T-helper 2 cell treated with Interferon-gamma antibody and Interleukin-4, amounts not matched to agents 100 ng/mL and 5 ng/mL, for 36 hours (primary cell): ENCODE measurements around the gene RPL6. TPM values are rescaled to one million over a fixed set of nuclear protein-coding genes. Genes with fewer than 3 reads are reported as not detected.
"Not testable (repeated sequence)": the region's sequence is repeated elsewhere in the genome, so short reads cannot be mapped to it uniquely, and the experiment has no call there.

Experiments used
- intact Hi-C: fragments of 100-400 bp; cut with micrococcal nuclease; formaldehyde crosslinking; loops from one replicate; pipeline ENCODE4 v1.15.1; 2023
- total RNA-seq: library from RNA; stranded (reverse); gene quantifications from 2 replicates; pipeline ENCODE4 v1.2.3, GENCODE V29; 2022

The RPL6 gene
- total RNA-seq, result 1,174 and 1,185 TPM in 2 replicates

DNA sequence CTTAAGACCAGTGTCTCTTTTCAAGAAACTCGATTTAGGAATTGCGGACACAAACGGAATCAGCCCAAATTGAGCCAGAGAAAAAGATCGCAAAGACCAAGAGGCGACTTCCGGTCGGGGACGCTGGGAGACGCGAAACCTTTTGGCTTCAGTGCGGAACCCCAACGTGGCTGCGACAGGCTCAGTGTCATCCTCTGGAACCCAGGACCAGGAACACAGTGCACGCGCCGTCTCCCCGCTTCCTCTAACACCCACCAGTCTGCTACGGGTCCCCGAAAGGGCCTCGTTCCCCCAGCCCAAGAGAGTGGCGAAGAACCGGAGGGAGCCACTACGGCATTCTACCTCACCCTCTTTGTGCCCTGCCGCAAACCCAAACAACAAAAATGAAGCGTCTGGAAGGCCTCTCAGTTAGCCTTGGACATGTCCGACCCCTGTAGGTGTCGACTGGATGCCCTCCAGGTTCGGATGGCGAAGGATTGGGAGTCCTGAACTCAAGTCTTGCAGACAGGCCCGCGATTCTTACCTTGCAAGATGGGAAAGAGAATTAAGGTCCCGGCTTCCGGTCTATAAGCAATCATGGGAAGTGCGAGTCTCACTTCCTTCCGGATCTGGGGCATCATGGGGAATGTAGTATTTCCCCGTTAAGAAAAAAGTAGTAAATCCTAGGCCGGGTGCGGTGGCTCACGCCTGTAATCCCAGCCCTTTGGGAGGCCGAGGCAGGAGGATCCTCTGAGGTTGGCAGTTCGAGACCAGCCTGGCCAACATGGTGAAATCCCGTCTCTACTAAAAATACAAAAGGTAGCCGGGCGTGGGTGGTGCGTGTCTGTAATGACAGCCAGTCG, at the start of gene RPL6:
Gene RPL6, minus strand, starts transcription at position 542 of the 842 bp plus-strand sequence. CDS start 949 bp downstream, outside the sequence.
- intact Hi-C loops, result loop anchor here (1.0 to 10.0 kb wide), 6 partner anchors 9 to 804 kb away; partner anchors contain the start of genes ERP29, HECTD4, PTPN11 and TMEM116

DNA sequence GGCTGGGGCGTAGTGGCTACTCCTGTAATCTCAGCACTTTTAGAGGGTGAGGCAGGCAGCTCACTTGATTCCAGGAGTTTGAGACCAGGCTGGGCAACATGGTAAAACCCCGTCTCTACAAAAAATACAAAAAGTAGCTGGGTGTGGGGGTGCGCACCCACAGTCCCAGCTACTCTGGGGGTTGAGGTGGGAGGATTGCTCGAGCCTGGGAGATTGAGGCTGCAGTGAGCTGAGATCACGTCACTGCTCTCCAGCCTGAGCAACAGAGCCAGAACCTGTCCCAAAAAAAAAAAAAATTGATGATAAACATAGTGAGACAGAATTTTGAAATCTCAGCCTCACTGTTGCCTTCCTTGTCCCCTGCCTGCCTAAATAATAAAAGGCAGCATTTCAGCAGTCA, 49.3 kb upstream of the RPL6 start:
- intact Hi-C loops, result no loop called here

DNA sequence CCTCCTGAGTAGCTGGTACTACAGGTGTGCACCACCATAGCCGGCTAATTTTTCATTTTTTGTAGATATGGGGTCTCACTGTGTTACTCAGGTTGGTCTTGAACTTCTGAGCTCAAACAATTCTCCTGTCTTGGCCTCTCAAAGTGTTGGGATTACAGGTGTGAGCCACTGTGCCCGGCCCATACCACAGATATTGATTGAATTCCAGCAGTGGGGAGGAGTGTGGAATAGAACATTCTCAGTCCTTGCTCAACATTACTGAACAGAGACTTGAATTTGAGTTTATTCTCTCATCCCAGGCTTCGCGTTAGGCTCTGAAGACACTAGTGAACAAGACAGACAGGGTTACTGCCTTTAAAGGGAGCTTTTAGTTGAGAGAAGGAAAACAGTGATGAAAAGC, 48.9 kb upstream of the RPL6 start:
- intact Hi-C loops, result no loop called here

GRCh38 chr12:112457142-112457541, 47.7 kb upstream of the RPL6 start:
- intact Hi-C loops, result not testable (repeated sequence)

DNA sequence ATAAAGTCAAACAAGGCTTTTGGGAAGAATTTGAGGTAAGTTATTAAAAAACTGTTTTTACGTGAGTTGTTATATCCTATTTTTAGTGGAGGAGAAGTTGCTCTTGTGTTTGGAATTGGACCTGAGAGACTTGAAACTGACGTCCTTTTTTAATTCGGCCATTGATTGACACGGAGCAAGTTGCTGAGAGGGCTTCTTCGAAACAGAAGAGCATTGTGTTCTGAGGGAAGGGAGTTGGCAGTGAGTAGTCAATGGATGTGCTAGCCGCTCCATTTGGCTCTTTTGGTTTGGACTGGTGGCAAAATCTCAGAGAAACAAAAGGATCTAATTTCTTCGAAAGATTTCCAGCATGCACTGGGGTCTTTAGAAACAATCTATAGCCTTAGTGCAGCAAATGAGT, 46.6 kb upstream of the RPL6 start:
- intact Hi-C loops, result no loop called here

DNA sequence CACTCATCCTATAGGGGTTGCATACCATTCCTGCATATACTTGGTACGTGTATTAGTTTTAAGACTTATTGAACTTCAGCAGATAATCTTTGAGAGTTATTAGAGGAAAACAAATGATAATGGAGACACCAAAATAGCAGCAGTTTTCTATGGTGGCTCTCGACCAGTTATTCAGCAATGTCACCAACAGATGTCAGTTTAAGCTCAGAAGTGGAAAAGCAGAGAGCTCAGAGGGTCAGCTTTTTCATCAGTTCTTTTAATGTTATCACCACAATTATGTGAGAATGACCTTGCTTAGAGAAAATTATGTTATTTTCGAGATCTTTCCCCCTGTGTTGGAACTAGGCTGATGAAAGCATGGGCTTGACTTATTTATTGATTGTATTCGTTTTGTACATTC, 41.3 kb upstream of the RPL6 start:
- intact Hi-C loops, result no loop called here

DNA sequence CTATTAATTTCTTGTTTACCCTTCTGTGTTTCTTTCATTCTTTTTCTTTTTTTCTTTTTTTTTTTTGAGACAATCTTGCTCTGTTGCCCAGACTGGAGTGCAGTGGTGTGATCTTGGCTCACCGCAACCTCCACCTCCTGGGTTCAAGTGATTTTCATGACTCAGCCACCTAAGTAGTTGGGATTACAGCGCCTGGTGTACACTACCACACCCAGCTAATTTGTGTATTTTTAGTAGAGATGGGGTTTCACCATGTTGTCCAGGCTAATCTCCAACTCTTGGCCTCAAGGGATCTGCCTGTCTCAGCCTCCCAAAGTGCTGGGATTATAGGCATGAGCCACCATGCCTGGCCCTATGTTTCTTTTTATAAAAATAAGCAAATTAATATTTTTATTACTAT, 38.8 kb upstream of the RPL6 start:
- intact Hi-C loops, result not testable (repeated sequence)

- intact Hi-C loops, result no loop called here
These were observed 37.7 kb upstream of the RPL6 start for GRCh38 chr12:112447106-112447505.

- intact Hi-C loops, result no loop called here
These were observed 36.8 kb upstream of the RPL6 start for GRCh38 chr12:112446008-112446725.

- intact Hi-C loops, result no loop called here
These were observed 34.5 kb upstream of the RPL6 start for GRCh38 chr12:112443916-112444315.

- intact Hi-C loops, result not testable (repeated sequence)
These were observed 31.2 kb upstream of the RPL6 start for GRCh38 chr12:112440653-112441052.

GRCh38 chr12:112439769-112440168, 30.4 kb upstream of the RPL6 start:
- intact Hi-C loops, result no loop called here

GRCh38 chr12:112438645-112439044, 29.2 kb upstream of the RPL6 start:
- intact Hi-C loops, result not testable (repeated sequence)

DNA sequence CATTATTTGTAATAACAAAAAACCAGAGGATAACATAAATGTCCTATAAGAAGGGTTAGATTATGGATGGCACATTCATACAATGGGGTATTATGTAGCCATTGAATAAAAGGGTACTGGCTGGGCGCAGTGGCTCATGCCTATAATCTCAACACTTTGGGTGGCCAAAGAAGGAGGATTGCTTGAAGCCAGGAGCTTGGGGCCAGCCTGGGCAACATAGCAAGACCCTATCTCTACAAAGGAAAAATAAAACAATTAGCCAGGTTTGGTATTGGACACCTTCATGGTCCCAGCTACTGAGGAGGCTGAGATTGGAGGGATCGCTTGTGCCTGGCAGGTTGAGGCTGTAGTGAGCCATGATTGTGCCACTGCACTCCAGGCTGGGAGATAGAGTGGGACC, 24.1 kb upstream of the RPL6 start:
- intact Hi-C loops, result no loop called here

- intact Hi-C loops, result no loop called here
These were observed 22.6 kb upstream of the RPL6 start for GRCh38 chr12:112431965-112432364.

GRCh38 chr12:112430929-112431328, 21.5 kb upstream of the RPL6 start:
- intact Hi-C loops, result no loop called here

DNA sequence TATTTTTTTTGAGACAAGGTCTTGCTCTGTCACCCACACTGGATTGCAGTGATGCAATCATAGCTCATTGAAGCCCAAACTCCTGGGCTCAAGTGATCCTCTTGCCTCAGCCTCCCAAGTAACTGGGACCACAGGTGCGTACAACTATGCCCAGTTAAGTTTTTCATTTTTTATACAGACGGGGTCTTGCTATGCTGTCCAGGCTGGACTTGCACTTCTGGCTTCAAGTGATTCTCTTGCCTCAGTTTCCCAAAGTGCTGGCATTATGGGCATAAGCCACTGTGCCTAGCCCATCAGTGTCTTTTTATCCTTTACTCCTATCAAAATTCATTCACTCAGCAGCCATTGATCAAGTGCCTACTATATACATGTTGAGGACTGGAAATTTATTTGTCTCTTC, 18.4 kb upstream of the RPL6 start:
- intact Hi-C loops, result no loop called here

- intact Hi-C loops, result no loop called here
These were observed 16.4 kb upstream of the RPL6 start for GRCh38 chr12:112425582-112426382.

DNA sequence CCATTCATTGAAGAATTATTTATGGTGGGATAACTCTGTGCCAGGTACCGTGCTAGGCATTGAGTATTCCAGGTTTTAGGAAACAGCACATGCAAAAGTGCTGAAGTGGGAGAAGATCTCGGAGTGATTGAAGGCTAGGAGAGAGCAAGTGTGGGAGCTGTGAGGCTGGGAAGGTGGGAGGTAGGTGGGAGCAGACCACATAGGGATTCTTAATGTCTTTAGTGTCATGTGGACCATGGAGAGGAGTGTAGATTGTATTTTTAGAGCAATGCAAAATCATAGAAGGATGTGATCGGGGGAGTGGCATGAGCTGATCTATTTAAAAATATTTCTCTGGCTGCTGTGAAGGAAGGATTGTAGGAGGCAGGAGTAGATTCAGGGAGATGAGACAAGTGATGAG, 14.7 kb upstream of the RPL6 start:
- intact Hi-C loops, result no loop called here

GRCh38 chr12:112422531-112422930, 13.1 kb upstream of the RPL6 start:
- intact Hi-C loops, result no loop called here

- intact Hi-C loops, result no loop called here
These were observed 12.0 kb upstream of the RPL6 start for GRCh38 chr12:112421363-112421762.

GRCh38 chr12:112420740-112421139, 11.3 kb upstream of the RPL6 start:
- intact Hi-C loops, result no loop called here
